Esophagus squamous epithelium (tissue), 4 donors: ENCODE measurements around the gene UROS.

Experiments
- POLR2A ChIP-seq, 4 donors: fragments of 450-650 bp; IDR thresholded peaks; one replicate each; pipeline ENCODE4 v1.6.1; 2017; ENCODE audit warnings: antibody characterized with exemption in 4 of 4, mild to moderate bottlenecking in 4 of 4, moderate library complexity in 3 of 4
- TF ChIP-seq, protein P1 (sequence below), 6 experiments: fragments of 450-650 bp in 4 of 6; fragments of 200-600 bp in 2 of 6; sonication (generic) in 2 of 6; IDR thresholded peaks; one replicate each; pipeline ENCODE4 v1.5.1; 2016 to 2019; ENCODE audit warnings: antibody characterized with exemption in 6 of 6, mild to moderate bottlenecking in 4 of 6, moderate library complexity in 4 of 6

GRCh38 chr10:125756853-125757487 is 66.1 kb downstream of the UROS start:
- TF ChIP-seq, protein P1, sequence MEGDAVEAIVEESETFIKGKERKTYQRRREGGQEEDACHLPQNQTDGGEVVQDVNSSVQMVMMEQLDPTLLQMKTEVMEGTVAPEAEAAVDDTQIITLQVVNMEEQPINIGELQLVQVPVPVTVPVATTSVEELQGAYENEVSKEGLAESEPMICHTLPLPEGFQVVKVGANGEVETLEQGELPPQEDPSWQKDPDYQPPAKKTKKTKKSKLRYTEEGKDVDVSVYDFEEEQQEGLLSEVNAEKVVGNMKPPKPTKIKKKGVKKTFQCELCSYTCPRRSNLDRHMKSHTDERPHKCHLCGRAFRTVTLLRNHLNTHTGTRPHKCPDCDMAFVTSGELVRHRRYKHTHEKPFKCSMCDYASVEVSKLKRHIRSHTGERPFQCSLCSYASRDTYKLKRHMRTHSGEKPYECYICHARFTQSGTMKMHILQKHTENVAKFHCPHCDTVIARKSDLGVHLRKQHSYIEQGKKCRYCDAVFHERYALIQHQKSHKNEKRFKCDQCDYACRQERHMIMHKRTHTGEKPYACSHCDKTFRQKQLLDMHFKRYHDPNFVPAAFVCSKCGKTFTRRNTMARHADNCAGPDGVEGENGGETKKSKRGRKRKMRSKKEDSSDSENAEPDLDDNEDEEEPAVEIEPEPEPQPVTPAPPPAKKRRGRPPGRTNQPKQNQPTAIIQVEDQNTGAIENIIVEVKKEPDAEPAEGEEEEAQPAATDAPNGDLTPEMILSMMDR (IDR thresholded peaks at IDR 0.05) = no peak
- TF ChIP-seq POLR2A (IDR thresholded peaks at IDR 0.05) = no peak
